Measurements from ENCODE around the gene FIGNL2.
A peak's percentile ranks its signal among the peaks of the same experiment; 100 is the strongest.

FIGNL2 gene

GRCh38 chr12:51862947-51863346 is 14.4 kb upstream of the FIGNL2 start:
- TF ChIP-seq, protein P1, sequence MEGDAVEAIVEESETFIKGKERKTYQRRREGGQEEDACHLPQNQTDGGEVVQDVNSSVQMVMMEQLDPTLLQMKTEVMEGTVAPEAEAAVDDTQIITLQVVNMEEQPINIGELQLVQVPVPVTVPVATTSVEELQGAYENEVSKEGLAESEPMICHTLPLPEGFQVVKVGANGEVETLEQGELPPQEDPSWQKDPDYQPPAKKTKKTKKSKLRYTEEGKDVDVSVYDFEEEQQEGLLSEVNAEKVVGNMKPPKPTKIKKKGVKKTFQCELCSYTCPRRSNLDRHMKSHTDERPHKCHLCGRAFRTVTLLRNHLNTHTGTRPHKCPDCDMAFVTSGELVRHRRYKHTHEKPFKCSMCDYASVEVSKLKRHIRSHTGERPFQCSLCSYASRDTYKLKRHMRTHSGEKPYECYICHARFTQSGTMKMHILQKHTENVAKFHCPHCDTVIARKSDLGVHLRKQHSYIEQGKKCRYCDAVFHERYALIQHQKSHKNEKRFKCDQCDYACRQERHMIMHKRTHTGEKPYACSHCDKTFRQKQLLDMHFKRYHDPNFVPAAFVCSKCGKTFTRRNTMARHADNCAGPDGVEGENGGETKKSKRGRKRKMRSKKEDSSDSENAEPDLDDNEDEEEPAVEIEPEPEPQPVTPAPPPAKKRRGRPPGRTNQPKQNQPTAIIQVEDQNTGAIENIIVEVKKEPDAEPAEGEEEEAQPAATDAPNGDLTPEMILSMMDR (IDR thresholded peaks at IDR 0.05; ENCODE audit: low read depth, low read length), result no peak
- no peak for DNase-seq (ENCODE audit: low read depth, low spot score)
- H3K4me3 ChIP-seq (ENCODE audit: low read depth, low read length), result no peak overlapping the region
- in situ Hi-C loops (cut with HindIII; ENCODE audit: low sequenced_read_pairs), result no loop called here

GRCh38 chr12:51860986-51861385 is 12.5 kb upstream of the FIGNL2 start:
- DNase-seq (ENCODE audit: low read depth, low spot score), result no peak
- TF ChIP-seq, protein P1 (IDR thresholded peaks at IDR 0.05; ENCODE audit: low read depth, low read length), result no peak
- H3K4me3 ChIP-seq (ENCODE audit: low read depth, low read length), result no peak overlapping the region
- in situ Hi-C loops (cut with HindIII; ENCODE audit: low sequenced_read_pairs), result no loop called here

DNA sequence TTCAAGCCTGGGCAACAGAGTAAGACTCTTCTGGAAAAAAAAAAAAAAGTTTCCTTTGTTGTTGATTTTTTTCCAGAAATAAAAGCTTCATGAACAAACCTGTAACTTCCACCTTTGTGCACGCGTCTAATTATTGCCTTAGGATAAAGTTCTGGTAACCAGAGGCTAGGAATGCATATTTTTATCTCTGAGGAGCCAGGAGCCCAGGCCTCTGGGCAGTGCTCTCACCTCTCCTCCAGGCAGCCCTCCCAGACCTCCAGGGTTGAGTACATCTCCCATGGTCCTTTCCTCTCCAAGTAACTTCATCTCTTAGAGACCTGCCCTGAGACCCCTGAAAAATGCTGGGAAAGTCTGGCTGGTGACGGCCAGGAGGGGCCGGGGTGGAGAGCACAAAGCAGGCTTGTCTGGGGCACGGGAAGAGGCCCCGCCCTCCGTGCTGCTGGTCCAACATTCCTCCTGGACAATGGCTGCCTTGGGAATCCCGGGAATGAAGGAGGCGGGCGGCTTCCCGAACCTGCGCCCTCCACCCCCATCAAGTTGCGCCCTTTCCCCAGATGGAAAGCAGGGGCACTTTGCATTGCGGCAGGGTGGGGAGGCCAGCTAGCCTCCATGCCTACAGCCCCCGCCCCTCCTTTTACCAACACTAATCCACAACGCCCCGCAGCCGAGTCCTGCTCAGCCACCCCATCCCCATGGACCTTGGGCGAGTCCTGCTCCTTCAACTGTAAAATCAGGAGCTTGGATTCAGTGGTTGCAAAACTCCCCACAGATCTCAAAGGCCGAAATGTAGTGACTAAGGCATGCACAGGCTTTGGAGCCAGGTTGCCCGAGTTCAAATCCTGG is 7.3 kb upstream of the FIGNL2 start:
- peak; percentile 20 for DNase-seq (ENCODE audit: low read depth, low spot score)
- TF ChIP-seq, protein P1 (IDR thresholded peaks at IDR 0.05; ENCODE audit: low read depth, low read length), result no peak
- peak overlapping the region; percentile 14 for H3K4me3 ChIP-seq (ENCODE audit: low read depth, low read length)
- in situ Hi-C loops (cut with HindIII; ENCODE audit: low sequenced_read_pairs), result no loop called here

DNA sequence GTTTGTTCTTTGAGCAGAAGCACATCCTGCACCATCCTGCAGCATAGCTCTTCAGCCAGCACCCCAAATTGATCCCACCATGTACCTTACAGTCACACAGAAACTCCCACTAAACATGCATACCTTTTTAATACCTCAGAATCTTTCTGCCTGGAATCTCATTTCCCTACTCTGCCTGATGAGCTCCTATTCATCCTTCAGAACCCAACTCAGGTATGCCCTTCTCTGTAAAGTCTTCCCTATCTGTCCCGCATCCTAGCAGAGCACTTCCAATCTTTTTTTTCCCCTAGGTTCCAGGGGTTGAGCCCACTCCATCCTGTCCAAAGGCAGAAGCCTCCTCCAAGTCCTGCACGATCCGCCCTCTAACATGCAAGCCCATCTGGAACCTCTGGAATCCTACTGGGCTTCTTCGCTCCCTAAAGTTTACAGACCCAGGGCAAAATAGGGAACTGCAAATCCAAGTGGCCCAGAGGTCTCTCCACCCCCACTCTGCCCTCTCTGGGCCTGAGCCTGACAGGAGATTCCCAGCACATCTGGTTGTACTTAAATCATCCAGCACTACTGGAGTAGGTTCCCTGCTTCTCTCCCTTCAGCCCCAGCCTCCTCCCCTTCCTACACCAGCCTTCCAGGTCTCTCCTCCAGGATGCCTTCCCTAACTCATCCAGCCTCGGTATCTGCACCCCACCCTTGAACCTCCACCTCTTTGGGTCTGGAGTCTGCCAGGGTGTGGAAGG is 4.1 kb upstream of the FIGNL2 start:
- no peak overlapping the region for H3K4me3 ChIP-seq (ENCODE audit: low read depth, low read length)
- DNase-seq (ENCODE audit: low read depth, low spot score), result no peak
- in situ Hi-C loops (cut with HindIII; ENCODE audit: low sequenced_read_pairs), result no loop called here
- TF ChIP-seq, protein P1 (IDR thresholded peaks at IDR 0.05; ENCODE audit: low read depth, low read length), result no peak

GRCh38 chr12:51851413-51852124 is 3.1 kb upstream of the FIGNL2 start:
- TF ChIP-seq, protein P1 (IDR thresholded peaks at IDR 0.05; ENCODE audit: low read depth, low read length), result no peak
- H3K4me3 ChIP-seq (ENCODE audit: low read depth, low read length), result no peak overlapping the region
- in situ Hi-C loops (cut with HindIII; ENCODE audit: low sequenced_read_pairs), result no loop called here
- DNase-seq (ENCODE audit: low read depth, low spot score), result no peak

- TF ChIP-seq, protein P1 (IDR thresholded peaks at IDR 0.05; ENCODE audit: low read depth, low read length), result no peak
- H3K4me3 ChIP-seq (ENCODE audit: low read depth, low read length), result no peak overlapping the region
- no peak for DNase-seq (ENCODE audit: low read depth, low spot score)
- in situ Hi-C loops (cut with HindIII; ENCODE audit: low sequenced_read_pairs), result no loop called here
Measured at GRCh38 chr12:51850965-51851299, 2.4 kb upstream of the FIGNL2 start.

All from astrocyte of the spinal cord (primary cell).